Measurements from ENCODE around the gene VWA7. TPM values are rescaled to one million over a fixed set of nuclear protein-coding genes. Genes with fewer than 3 reads are reported as not detected.

VWA7 gene
- total RNA-seq, 2 donors from 2014 or later, result 4.2 to 6.3 TPM

GRCh38 chr6:31770860-31771259 is 6.3 kb downstream of the VWA7 start:
- intact Hi-C loops (cut with DNase I), result no loop called here

GRCh38 chr6:31769684-31770371 is 7.3 kb downstream of the VWA7 start:
- TF ChIP-seq POLR2A (IDR thresholded peaks at IDR 0.05) (no peak), CTCF (IDR thresholded peaks at IDR 0.05) (peak; percentile 72 to 87 (median 81))
- WGBS, 2 donors, result 43 to 45% methylated on average over 12 of the region's 12 CpGs
- peaks cover 4% of the 10 kb centered on the region for H3K4me1 ChIP-seq
- H3K4me3 ChIP-seq, result no peak overlapping the region
- peak; percentile 80 for ATAC-seq
- H3K27ac ChIP-seq, result no peak overlapping the region
- peak; percentile 73 to 86 (median 82) for DNase-seq
- no peaks in the 10 kb centered on the region for H3K27me3 ChIP-seq
- no peaks in the 10 kb centered on the region for H3K36me3 ChIP-seq (replicated peaks in 1 of 2; ENCODE audit: insufficient read depth in 1 of 2, low read depth in 2 of 2)
- intact Hi-C loops (cut with DNase I), result no loop called here
- no peaks in the 10 kb centered on the region for H3K9me3 ChIP-seq

More at GRCh38 chr6:31770860-31771259, 6.3 kb downstream of the VWA7 start:
- DNase-seq (no peak), ATAC-seq (no peak)
- Histone ChIP-seq H3K27me3 (no peaks in the 10 kb centered on the region), H3K36me3 (replicated peaks in 1 of 2; ENCODE audit: insufficient read depth in 1 of 2, low read depth in 2 of 2) (no peaks in the 10 kb centered on the region), H3K4me1 (peaks cover 9% of the 10 kb centered on the region), H3K27ac (no peak overlapping the region), H3K4me3 (no peak overlapping the region), H3K9me3 (no peaks in the 10 kb centered on the region)
- TF ChIP-seq POLR2A (IDR thresholded peaks at IDR 0.05), result no peak
- TF ChIP-seq CTCF (IDR thresholded peaks at IDR 0.05), result no peak
- WGBS, 2 donors, result 69 to 70% methylated on average over 2 of the region's 2 CpGs

DNA sequence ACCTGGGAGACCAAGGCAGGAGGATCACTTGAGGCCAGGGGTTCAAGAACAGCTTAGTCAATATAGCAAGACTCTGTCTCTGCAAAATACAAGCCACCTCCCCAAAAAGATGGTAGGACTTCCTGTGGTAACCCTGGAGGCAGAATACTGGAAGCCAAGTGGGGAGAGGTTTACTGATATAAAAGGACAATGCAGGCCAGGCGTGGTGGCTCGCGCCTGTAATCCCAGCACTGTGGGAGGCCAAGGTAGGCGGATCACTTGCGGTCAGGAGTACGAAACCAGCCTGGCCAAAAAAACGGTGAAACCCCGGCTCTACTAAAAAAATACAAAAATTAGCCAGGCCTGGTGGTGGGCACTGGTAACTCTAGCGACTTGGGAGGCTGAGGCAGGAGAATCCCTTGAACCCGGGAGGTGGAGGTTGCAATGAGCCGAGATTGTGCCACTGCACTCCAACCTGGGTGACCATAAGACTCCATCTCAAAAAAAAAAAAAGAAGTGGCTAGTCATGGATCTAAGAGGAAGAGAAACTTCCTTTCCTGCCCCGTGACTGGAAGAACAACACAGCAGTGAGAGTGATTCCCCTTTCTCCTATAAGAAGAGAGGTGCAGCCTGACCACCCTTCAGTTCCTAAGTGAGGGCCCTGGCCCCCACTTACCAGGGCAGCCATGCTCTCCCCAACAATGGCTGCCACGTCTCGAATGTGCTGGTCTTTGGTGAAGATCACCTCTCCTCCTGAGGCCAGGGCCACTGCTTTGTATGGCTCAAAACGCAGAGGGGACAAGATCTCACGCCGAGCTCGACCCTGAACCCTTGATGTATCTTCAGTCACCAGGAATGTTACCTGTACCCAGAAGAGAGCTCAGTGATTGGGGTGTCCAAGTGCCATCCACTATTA is 8.5 kb downstream of the VWA7 start:
- H3K4me3 ChIP-seq, result no peak overlapping the region
- DNase-seq (peak in 1 of 4 donors; percentile 34), ATAC-seq (no peak)
- no peaks in the 10 kb centered on the region for H3K36me3 ChIP-seq (replicated peaks in 1 of 2; ENCODE audit: insufficient read depth in 1 of 2, low read depth in 2 of 2)
- TF ChIP-seq CTCF (IDR thresholded peaks at IDR 0.05) (no peak), POLR2A (IDR thresholded peaks at IDR 0.05) (no peak)
- peaks cover 4% of the 10 kb centered on the region for H3K4me1 ChIP-seq
- WGBS, 2 donors, result 72 to 82% methylated on average over 13 to 18 of the region's 18 CpGs
- no peak overlapping the region for H3K27ac ChIP-seq
- intact Hi-C loops (cut with DNase I), result no loop called here
- no peaks in the 10 kb centered on the region for H3K9me3 ChIP-seq
- H3K27me3 ChIP-seq, result no peaks in the 10 kb centered on the region

GRCh38 chr6:31767096-31767645 is 10.0 kb downstream of the VWA7 start:
- intact Hi-C loops (cut with DNase I), result no loop called here
- no peak overlapping the region for H3K27ac ChIP-seq
- H3K4me3 ChIP-seq, result no peak overlapping the region
- H3K4me1 ChIP-seq, result peaks cover 4% of the 10 kb centered on the region
- no peak for ATAC-seq
- H3K27me3 ChIP-seq, result no peaks in the 10 kb centered on the region
- TF ChIP-seq CTCF (IDR thresholded peaks at IDR 0.05) (no peak), POLR2A (IDR thresholded peaks at IDR 0.05) (no peak)
- WGBS, 2 donors, result 70 to 83% methylated on average over 2 to 6 of the region's 6 CpGs
- DNase-seq, result no peak
- H3K9me3 ChIP-seq, result no peaks in the 10 kb centered on the region
- no peaks in the 10 kb centered on the region for H3K36me3 ChIP-seq (replicated peaks in 1 of 2; ENCODE audit: insufficient read depth in 1 of 2, low read depth in 2 of 2)

Measured in body of pancreas (tissue), 4 donors.